Measurements from ENCODE around the gene TOM1L1. TPM values are rescaled to one million over a fixed set of nuclear protein-coding genes. Genes with fewer than 3 reads are reported as not detected.

Gene TOM1L1
- total RNA-seq, 2 experiments from 2014 or later: 2.0 to 2.6 TPM

DNA sequence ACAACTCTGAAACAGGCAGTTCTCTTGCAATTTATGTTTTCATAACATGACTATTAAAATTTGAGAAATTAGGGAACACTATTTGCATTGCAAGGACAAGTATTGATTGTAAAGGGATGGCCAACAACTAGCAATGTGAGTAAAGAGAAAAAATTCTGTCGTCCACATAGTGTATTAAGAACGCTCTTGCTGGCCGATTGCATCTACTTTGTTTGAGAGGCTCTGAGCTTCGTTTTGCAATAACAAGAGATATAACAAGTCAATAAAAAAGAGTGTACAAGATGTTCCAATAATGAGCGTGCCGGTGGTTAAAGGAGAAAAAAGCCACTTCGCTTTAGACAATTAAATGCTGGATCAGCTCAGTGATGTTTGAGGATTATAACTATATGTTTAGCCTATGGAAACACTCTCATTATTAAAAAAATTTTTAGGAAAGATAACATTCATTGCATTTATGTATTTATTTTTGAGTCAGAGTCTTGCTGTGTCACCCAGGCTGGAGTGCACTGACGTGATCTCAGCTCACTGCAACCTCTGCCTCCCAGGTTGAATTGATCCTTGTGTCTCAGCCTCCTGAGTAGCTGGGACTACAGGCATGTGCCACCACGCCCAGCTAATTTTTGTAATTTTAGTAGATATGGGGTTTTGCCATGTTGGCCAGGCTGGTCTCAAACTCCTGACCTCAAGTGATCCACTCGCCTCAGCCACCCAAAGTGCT is 19.2 kb upstream of the TOM1L1 start:
- Mint-ChIP-seq H3K27me3 (peaks cover 5% of the 10 kb centered on the region), H3K4me1 (ENCODE audit: low read depth) (no peaks in the 10 kb centered on the region), H3K36me3 (no peaks in the 10 kb centered on the region), H3K27ac (no peak overlapping the region), H3K9me3 (no peaks in the 10 kb centered on the region), H3K4me3 (no peak overlapping the region)
- intact Hi-C loops (cut with micrococcal nuclease): no loop called here
- ChIA-PET CTCF (no interaction called here), POLR2A (no interaction called here)
- DNase-seq: no peak

- DNase-seq: no peak
- Mint-ChIP-seq H3K9me3 (no peaks in the 10 kb centered on the region), H3K27ac (no peak overlapping the region), H3K36me3 (no peaks in the 10 kb centered on the region), H3K4me1 (ENCODE audit: low read depth) (no peaks in the 10 kb centered on the region), H3K27me3 (peaks cover 4% of the 10 kb centered on the region), H3K4me3 (no peak overlapping the region)
- intact Hi-C loops (cut with micrococcal nuclease): no loop called here
- ChIA-PET POLR2A (no interaction called here), CTCF (no interaction called here)
Measured at GRCh38 chr17:54882371-54882770, 18.3 kb upstream of the TOM1L1 start.

DNA sequence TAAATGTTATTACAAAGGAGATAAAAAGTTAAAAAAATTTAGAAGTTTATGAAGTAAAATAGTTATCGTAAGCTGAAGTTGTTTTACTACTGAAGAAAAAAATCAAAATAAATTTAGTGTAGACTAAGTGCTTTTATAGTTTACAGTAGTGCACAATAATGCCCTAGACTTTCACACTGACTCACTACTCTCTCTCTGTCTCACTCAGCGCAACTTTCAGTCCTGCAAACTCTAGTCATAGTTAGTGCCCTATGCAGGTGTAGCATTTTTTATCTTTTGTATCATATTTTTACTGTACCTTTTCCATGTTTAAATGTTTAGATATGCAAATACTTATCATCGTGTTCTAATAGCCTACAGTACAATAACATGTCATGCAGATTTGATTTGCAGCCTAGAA is 17.7 kb upstream of the TOM1L1 start:
- Mint-ChIP-seq H3K4me1 (ENCODE audit: low read depth) (no peaks in the 10 kb centered on the region), H3K4me3 (no peak overlapping the region), H3K9me3 (no peaks in the 10 kb centered on the region), H3K27ac (no peak overlapping the region), H3K27me3 (no peaks in the 10 kb centered on the region), H3K36me3 (no peaks in the 10 kb centered on the region)
- intact Hi-C loops (cut with micrococcal nuclease): no loop called here
- peak; percentile 27 for DNase-seq
- ChIA-PET POLR2A (no interaction called here), CTCF (no interaction called here)

DNA sequence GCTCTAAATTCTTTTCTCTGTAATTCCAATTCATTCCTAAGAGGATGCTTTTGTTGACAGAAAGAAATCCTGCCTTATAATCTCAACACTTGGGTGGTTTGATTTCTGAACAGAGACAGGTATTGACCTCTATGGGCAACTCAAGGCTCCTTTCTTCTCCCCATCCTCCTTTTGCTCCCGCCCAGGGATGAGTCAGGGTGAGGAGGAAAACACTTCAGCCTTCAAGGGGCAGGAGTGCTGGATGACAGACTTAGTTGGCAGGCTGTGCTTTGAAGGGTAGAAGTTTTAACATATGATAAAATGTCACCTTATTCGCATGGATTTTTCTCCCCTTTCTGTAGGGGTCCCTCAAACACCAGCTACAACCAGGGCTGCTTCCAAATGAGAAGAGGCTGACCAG is 16.7 kb upstream of the TOM1L1 start:
- no peaks in the 10 kb centered on the region for H3K36me3 Mint-ChIP-seq
- no peaks in the 10 kb centered on the region for H3K4me1 Mint-ChIP-seq (ENCODE audit: low read depth)
- H3K27me3 Mint-ChIP-seq: no peaks in the 10 kb centered on the region
- H3K4me3 Mint-ChIP-seq: no peak overlapping the region
- ChIA-PET CTCF (no interaction called here), POLR2A (interaction anchor here (0.6 kb wide), 1 partner anchor 217 kb away, joined by 3 read pairs; no protein-coding TSS in a partner anchor)
- intact Hi-C loops (cut with micrococcal nuclease): no loop called here
- H3K27ac Mint-ChIP-seq: no peak overlapping the region
- no peak for DNase-seq
- H3K9me3 Mint-ChIP-seq: no peaks in the 10 kb centered on the region

DNA sequence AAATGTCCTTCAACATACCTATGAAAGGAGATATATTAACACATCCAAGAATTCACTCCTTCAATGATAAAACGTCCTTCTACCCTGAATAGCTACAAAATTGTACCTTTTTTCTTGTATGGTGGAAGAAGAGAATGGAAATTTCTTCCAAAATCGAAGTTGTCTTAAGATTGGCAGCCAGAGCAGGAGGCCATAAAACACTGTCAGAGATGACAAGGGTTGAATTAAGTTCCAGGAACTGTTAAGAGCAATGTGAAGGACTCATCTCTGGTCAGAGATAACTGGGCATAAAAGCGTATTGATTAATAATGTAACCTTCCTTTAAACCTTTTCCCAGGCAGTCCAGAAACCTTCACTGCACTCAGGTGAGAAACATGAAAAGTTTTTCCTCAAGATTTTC is 12.9 kb upstream of the TOM1L1 start:
- Mint-ChIP-seq H3K27me3 (no peaks in the 10 kb centered on the region), H3K4me1 (ENCODE audit: low read depth) (no peaks in the 10 kb centered on the region), H3K27ac (no peak overlapping the region), H3K36me3 (no peaks in the 10 kb centered on the region), H3K4me3 (no peak overlapping the region), H3K9me3 (no peaks in the 10 kb centered on the region)
- POLR2A ChIA-PET: no interaction called here
- no peak for DNase-seq
- CTCF ChIA-PET: no interaction called here
- intact Hi-C loops (cut with micrococcal nuclease): no loop called here

DNA sequence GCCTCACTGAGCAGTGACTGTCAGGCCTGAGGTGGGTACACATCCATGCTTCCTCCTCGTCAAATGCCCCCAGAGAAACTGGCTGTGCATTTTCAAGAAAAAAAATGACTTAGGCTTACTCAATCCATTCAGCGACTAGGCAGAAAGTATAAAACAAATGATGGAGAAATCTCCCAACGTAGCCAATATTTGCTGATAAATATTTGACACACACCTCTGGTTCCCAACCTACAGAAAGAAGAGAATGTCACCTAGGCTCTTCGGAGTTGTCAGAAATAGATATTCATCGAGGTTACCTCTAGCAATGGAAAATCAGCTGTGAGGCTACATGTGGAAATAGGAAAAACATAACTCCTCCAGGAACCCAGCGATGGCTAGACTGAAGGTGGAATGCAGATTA is 12.4 kb upstream of the TOM1L1 start:
- intact Hi-C loops (cut with micrococcal nuclease): no loop called here
- POLR2A ChIA-PET: no interaction called here
- H3K9me3 Mint-ChIP-seq: no peaks in the 10 kb centered on the region
- peaks cover 2% of the 10 kb centered on the region for H3K27me3 Mint-ChIP-seq
- H3K4me3 Mint-ChIP-seq: no peak overlapping the region
- no peak overlapping the region for H3K27ac Mint-ChIP-seq
- H3K36me3 Mint-ChIP-seq: no peaks in the 10 kb centered on the region
- H3K4me1 Mint-ChIP-seq (ENCODE audit: low read depth): no peaks in the 10 kb centered on the region
- DNase-seq: no peak
- CTCF ChIA-PET: no interaction called here

GRCh38 chr17:54888981-54889380 is 11.7 kb upstream of the TOM1L1 start:
- Mint-ChIP-seq H3K4me3 (no peak overlapping the region), H3K9me3 (no peaks in the 10 kb centered on the region), H3K36me3 (no peaks in the 10 kb centered on the region), H3K27me3 (peaks cover 7% of the 10 kb centered on the region), H3K27ac (no peak overlapping the region), H3K4me1 (ENCODE audit: low read depth) (no peaks in the 10 kb centered on the region)
- POLR2A ChIA-PET: no interaction called here
- no peak for DNase-seq
- CTCF ChIA-PET: no interaction called here
- intact Hi-C loops (cut with micrococcal nuclease): no loop called here

- Mint-ChIP-seq H3K4me3 (no peak overlapping the region), H3K27me3 (peaks cover 12% of the 10 kb centered on the region), H3K9me3 (no peaks in the 10 kb centered on the region), H3K4me1 (ENCODE audit: low read depth) (no peaks in the 10 kb centered on the region), H3K36me3 (no peaks in the 10 kb centered on the region), H3K27ac (no peak overlapping the region)
- ChIA-PET POLR2A (no interaction called here), CTCF (interaction anchor here (0.6 kb wide), 1 partner anchor 375 kb away, joined by 3 read pairs; no protein-coding TSS in a partner anchor)
- intact Hi-C loops (cut with micrococcal nuclease): no loop called here
- no peak for DNase-seq
Measured at GRCh38 chr17:54891176-54891821, 9.4 kb upstream of the TOM1L1 start.

GRCh38 chr17:54892360-54892759 is 8.3 kb upstream of the TOM1L1 start:
- H3K27me3 Mint-ChIP-seq: peaks cover 17% of the 10 kb centered on the region
- H3K4me3 Mint-ChIP-seq: no peak overlapping the region
- H3K27ac Mint-ChIP-seq: no peak overlapping the region
- H3K9me3 Mint-ChIP-seq: no peaks in the 10 kb centered on the region
- intact Hi-C loops (cut with micrococcal nuclease): no loop called here
- no peaks in the 10 kb centered on the region for H3K4me1 Mint-ChIP-seq (ENCODE audit: low read depth)
- DNase-seq: no peak
- ChIA-PET POLR2A (no interaction called here), CTCF (interaction anchor here (0.6 kb wide), 1 partner anchor 68 kb away, joined by 4 read pairs; no protein-coding TSS in a partner anchor)
- H3K36me3 Mint-ChIP-seq: no peaks in the 10 kb centered on the region

GRCh38 chr17:54898576-54898975 is 2.1 kb upstream of the TOM1L1 start:
- no peak overlapping the region for H3K4me3 Mint-ChIP-seq
- DNase-seq: no peak
- ChIA-PET CTCF (no interaction called here), POLR2A (no interaction called here)
- no peaks in the 10 kb centered on the region for H3K36me3 Mint-ChIP-seq
- H3K4me1 Mint-ChIP-seq (ENCODE audit: low read depth): peaks cover 8% of the 10 kb centered on the region
- peaks cover 27% of the 10 kb centered on the region for H3K27me3 Mint-ChIP-seq
- intact Hi-C loops (cut with micrococcal nuclease): no loop called here
- no peak overlapping the region for H3K27ac Mint-ChIP-seq
- H3K9me3 Mint-ChIP-seq: no peaks in the 10 kb centered on the region

DNA sequence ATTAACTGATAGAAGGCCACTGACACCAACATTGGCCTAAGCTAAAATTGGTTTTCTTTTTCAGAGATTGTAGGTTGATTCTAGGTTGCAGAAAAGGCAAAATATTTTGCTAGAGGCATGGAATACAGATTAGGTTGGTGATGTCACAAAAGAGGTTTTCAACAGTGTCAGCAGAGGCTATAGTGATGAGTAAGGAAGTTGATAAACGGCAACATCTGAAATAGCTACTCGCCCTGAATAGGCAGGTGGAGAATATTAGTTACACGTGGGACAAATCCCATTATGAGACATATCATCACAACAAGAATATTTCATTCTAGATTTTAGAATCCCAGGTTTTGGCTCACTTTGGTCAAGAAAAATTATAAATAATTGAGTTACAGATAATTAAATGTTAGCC is 1.5 kb upstream of the TOM1L1 start:
- intact Hi-C loops (cut with micrococcal nuclease): no loop called here
- H3K4me3 Mint-ChIP-seq: no peak overlapping the region
- H3K9me3 Mint-ChIP-seq: no peaks in the 10 kb centered on the region
- H3K4me1 Mint-ChIP-seq (ENCODE audit: low read depth): peaks cover 8% of the 10 kb centered on the region
- no peak for DNase-seq
- no peaks in the 10 kb centered on the region for H3K36me3 Mint-ChIP-seq
- no peak overlapping the region for H3K27ac Mint-ChIP-seq
- ChIA-PET CTCF (no interaction called here), POLR2A (no interaction called here)
- peaks cover 22% of the 10 kb centered on the region for H3K27me3 Mint-ChIP-seq

DNA sequence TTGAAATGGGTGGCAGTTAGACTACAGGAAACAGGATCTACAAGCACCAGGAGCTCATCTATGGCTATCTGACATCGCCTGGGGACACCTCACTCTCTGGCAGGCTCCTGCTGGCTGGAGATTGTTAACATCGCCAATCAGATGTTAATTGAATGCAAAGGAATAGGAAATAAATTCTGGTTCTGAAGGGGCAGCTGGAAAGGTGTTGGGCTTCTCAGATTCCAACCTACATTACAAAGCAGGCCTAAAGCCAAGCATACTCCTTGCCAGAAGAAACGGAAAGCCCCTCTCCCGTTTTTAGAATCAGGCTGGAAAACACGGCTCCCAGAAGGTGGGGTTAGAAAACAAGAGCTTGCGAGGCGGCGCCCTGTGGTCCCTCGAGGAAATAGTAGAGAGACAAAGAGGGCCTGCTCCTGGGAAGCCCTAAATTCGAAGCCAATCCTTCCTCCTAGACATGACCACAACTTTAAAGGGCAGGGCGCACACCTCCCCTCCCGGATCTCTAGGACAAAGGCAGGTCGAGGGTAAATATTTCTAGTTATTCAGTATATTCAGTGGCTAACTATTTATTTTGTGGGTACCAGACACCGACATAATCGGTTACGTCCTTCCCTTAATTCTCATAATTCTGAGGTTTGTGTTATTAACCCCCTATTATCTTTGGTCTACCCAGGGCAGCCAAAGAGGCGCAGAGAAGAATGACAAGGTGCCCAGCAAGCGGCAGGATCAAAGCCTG is 763 bp upstream of the TOM1L1 start:
- Mint-ChIP-seq H3K27ac (no peak overlapping the region), H3K9me3 (no peaks in the 10 kb centered on the region), H3K36me3 (no peaks in the 10 kb centered on the region), H3K4me1 (ENCODE audit: low read depth) (peaks cover 8% of the 10 kb centered on the region), H3K27me3 (peaks cover 22% of the 10 kb centered on the region), H3K4me3 (peak overlapping the region; percentile 42)
- CTCF ChIA-PET: no interaction called here
- intact Hi-C loops (cut with micrococcal nuclease): loop anchor here (5.0 kb wide), 1 partner anchor 67 kb away; the partner anchor contains the start of genes COX11 and STXBP4
- POLR2A ChIA-PET: no interaction called here
- no peak for DNase-seq
